ENCODE data around the gene SLC36A2.

- no peak for TF ChIP-seq CTCF (IDR thresholded peaks at IDR 0.05; ENCODE audit: poor library complexity)
- no peak for TF ChIP-seq EZH2phosphoT487 (IDR thresholded peaks at IDR 0.05; ENCODE audit: low read depth, severe bottlenecking, unreplicated experiment)
Measured at GRCh38 chr5:151295138-151295537, 52.2 kb downstream of the SLC36A2 start.
